Measurements from ENCODE around the gene TNFAIP1. TPM values are rescaled to one million over a fixed set of nuclear protein-coding genes. Genes with fewer than 3 reads are reported as not detected.

TNFAIP1 gene
- total RNA-seq, 1 donor: 31.8 TPM

- Histone ChIP-seq H3K4me1 (ENCODE audit: insufficient read depth, low read length) (peaks cover 17% of the 10 kb centered on the region), H4K20me1 (ENCODE audit: insufficient read depth, low read length) (peaks cover 4% of the 10 kb centered on the region), H3K4me3 (ENCODE audit: insufficient read depth, low read length) (peak within 1 kb of the TSS; percentile 89), H3K27me3 (ENCODE audit: insufficient read depth, low read length) (no peaks in the 10 kb centered on the region), H2AFZ (ENCODE audit: low read length) (peak within 1 kb of the TSS; percentile 90), H3K36me3 (ENCODE audit: insufficient read depth, low read length) (peaks cover 64% of the 10 kb centered on the region), H3K79me2 (ENCODE audit: insufficient read depth, low read length) (peaks cover 50% of the 10 kb centered on the region), H3K9me3 (ENCODE audit: low read depth, low read length) (no peaks in the 10 kb centered on the region), H3K27ac (ENCODE audit: low read depth, low read length) (peak within 1 kb of the TSS; percentile 87), H3K4me2 (ENCODE audit: insufficient read depth, low read length) (peak within 1 kb of the TSS; percentile 88)
- no peak for TF ChIP-seq CTCF (IDR thresholded peaks at IDR 0.05; ENCODE audit: extremely low read depth, low read depth, low read length)
- peak; percentile 99 for DNase-seq (ENCODE audit: insufficient read length, low spot score, missing footprints)
These were observed 21.7 kb downstream of the TNFAIP1 start, which contains the start of gene POLDIP2 for GRCh38 chr17:28357061-28357900. Gene POLDIP2 (minus strand): TSS chr17:28357527. CDS start chr17:28357448, 79 bp downstream.

GRCh38 chr17:28357901-28358197 is 22.3 kb downstream of the TNFAIP1 start:
- H3K4me1 ChIP-seq (ENCODE audit: insufficient read depth, low read length): peaks cover 17% of the 10 kb centered on the region
- no peak for DNase-seq (ENCODE audit: insufficient read length, low spot score, missing footprints)
- H3K27me3 ChIP-seq (ENCODE audit: insufficient read depth, low read length): no peaks in the 10 kb centered on the region
- no peaks in the 10 kb centered on the region for H3K9me3 ChIP-seq (ENCODE audit: low read depth, low read length)
- peaks cover 65% of the 10 kb centered on the region for H3K36me3 ChIP-seq (ENCODE audit: insufficient read depth, low read length)
- H2AFZ ChIP-seq (ENCODE audit: low read length): peak overlapping the region; percentile 90
- no peak for TF ChIP-seq CTCF (IDR thresholded peaks at IDR 0.05; ENCODE audit: extremely low read depth, low read depth, low read length)
- peak overlapping the region; percentile 88 for H3K4me2 ChIP-seq (ENCODE audit: insufficient read depth, low read length)
- peaks cover 4% of the 10 kb centered on the region for H4K20me1 ChIP-seq (ENCODE audit: insufficient read depth, low read length)
- H3K4me3 ChIP-seq (ENCODE audit: insufficient read depth, low read length): peak overlapping the region; percentile 89
- H3K27ac ChIP-seq (ENCODE audit: low read depth, low read length): peak overlapping the region; percentile 82
- H3K79me2 ChIP-seq (ENCODE audit: insufficient read depth, low read length): peaks cover 50% of the 10 kb centered on the region

DNA sequence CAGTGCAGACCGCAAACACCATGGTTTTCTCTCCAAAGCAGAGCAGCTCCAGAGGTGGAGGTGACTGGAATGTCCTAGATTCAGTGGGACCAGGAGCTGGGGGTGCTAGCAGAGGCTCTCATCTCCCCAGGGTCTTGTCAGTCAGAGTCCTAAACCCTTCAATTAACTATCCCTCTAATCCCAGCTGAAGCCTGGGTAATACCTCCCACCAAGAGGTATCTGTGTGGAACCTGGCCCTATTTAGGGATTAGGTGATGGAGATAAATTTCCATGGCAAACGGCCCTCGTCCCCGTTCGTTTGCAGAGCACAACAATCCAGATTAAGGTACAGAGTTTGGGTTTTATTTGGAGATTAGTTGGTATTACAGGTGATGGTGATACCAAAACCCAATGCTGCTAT is 27.6 kb downstream of the TNFAIP1 start:
- DNase-seq (ENCODE audit: insufficient read length, low spot score, missing footprints): no peak
- Histone ChIP-seq H3K36me3 (ENCODE audit: insufficient read depth, low read length) (peaks cover 44% of the 10 kb centered on the region), H3K4me3 (ENCODE audit: insufficient read depth, low read length) (no peak overlapping the region), H3K27ac (ENCODE audit: low read depth, low read length) (no peak overlapping the region), H3K9me3 (ENCODE audit: low read depth, low read length) (no peaks in the 10 kb centered on the region), H4K20me1 (ENCODE audit: insufficient read depth, low read length) (no peaks in the 10 kb centered on the region), H2AFZ (ENCODE audit: low read length) (no peak overlapping the region), H3K4me1 (ENCODE audit: insufficient read depth, low read length) (peaks cover 2% of the 10 kb centered on the region), H3K79me2 (ENCODE audit: insufficient read depth, low read length) (peaks cover 9% of the 10 kb centered on the region), H3K27me3 (ENCODE audit: insufficient read depth, low read length) (no peaks in the 10 kb centered on the region), H3K4me2 (ENCODE audit: insufficient read depth, low read length) (no peak overlapping the region)
- TF ChIP-seq CTCF (IDR thresholded peaks at IDR 0.05; ENCODE audit: extremely low read depth, low read depth, low read length): no peak

DNA sequence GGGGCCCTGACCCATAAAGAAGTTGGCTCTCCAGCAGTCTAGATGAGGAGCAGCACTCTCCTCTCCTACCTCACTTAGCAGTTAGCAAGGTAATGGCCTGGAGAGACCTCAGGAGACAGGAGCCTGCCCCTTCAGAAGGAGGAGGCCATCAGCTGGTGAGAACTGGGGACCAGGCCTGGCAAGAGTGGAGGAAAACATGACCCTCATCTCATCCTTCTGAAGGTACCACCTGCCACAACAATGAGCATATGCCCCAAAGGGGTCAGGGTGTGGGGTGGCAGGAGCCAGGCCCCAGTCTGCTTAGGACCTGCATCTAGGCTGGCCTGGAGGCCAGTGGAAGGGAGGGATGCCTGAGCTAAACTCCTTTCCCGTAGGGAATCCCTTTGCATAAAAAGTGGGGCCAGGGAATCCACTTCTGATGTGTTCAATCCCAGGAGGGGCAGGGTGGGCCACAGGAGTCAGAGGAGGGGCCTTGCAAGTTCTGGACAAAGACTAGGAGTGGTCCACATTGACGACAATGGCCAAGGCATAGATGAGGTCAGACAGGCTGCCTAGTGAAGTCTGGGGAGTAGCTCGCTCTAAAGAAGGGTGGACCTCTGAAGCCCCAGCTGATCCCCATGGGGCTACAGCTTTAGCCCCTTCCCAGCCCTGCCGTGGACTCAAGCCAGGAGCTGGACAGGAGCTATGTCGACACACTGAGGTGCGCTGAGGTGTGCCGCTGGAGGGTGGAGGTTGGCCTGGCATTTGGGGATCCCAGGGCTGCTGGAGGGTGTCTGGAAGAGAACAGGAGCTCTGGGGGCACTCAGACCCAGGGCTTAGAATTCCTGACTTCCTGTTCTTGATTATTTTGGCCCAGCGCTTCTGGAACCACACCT is 28.5 kb downstream of the TNFAIP1 start:
- Histone ChIP-seq H4K20me1 (ENCODE audit: insufficient read depth, low read length) (no peaks in the 10 kb centered on the region), H3K36me3 (ENCODE audit: insufficient read depth, low read length) (peaks cover 40% of the 10 kb centered on the region), H3K4me2 (ENCODE audit: insufficient read depth, low read length) (no peak overlapping the region), H3K79me2 (ENCODE audit: insufficient read depth, low read length) (peaks cover 3% of the 10 kb centered on the region), H3K4me3 (ENCODE audit: insufficient read depth, low read length) (no peak overlapping the region), H3K9me3 (ENCODE audit: low read depth, low read length) (no peaks in the 10 kb centered on the region), H3K27ac (ENCODE audit: low read depth, low read length) (no peak overlapping the region), H2AFZ (ENCODE audit: low read length) (no peak overlapping the region), H3K27me3 (ENCODE audit: insufficient read depth, low read length) (no peaks in the 10 kb centered on the region), H3K4me1 (ENCODE audit: insufficient read depth, low read length) (no peaks in the 10 kb centered on the region)
- TF ChIP-seq CTCF (IDR thresholded peaks at IDR 0.05; ENCODE audit: extremely low read depth, low read depth, low read length): no peak
- peak; percentile 71 for DNase-seq (ENCODE audit: insufficient read length, low spot score, missing footprints)
